ENCODE measurements around the gene C1QTNF1.

C1QTNF1 gene

GRCh38 chr17:79085921-79086551 lies 62.1 kb downstream of the C1QTNF1 start:
- no peak for TF ChIP-seq CTCF (IDR thresholded peaks at IDR 0.05; ENCODE audit: control extremely low read depth, extremely low read depth, low read depth, missing control alignments)
- POLR2A ChIA-PET = interaction anchor here (1.4 kb wide), 1 partner anchor 12 kb away, joined by 5 read pairs; the partner anchor contains the start of gene ENGASE
- CTCF ChIA-PET = interaction anchor here (1.0 to 8.7 kb wide), 6 partner anchors 21 to 315 kb away, joined by 3 to 204 read pairs (median 6); no protein-coding TSS in a partner anchor

GRCh38 chr17:79086609-79087427 lies 62.8 kb downstream of the C1QTNF1 start:
- TF ChIP-seq CTCF (IDR thresholded peaks at IDR 0.05; ENCODE audit: control extremely low read depth, extremely low read depth, low read depth, missing control alignments) = no peak
- ChIA-PET CTCF (interaction anchor here (0.8 to 8.7 kb wide), 21 partner anchors 9 to 610 kb away, joined by 3 to 204 read pairs (median 4); partner anchors contain the start of gene ENGASE), POLR2A (interaction anchor here (1.4 kb wide), 1 partner anchor 12 kb away, joined by 5 read pairs; the partner anchor contains the start of gene ENGASE)
- DNase-seq (ENCODE audit: extremely low spot score) = no peak

More at GRCh38 chr17:79085921-79086551, 62.1 kb downstream of the C1QTNF1 start:
- DNase-seq (ENCODE audit: extremely low spot score) = no peak

GRCh38 chr17:79087428-79088143 lies 63.6 kb downstream of the C1QTNF1 start:
- peak; percentile 86 for TF ChIP-seq CTCF (IDR thresholded peaks at IDR 0.05; ENCODE audit: control extremely low read depth, extremely low read depth, low read depth, missing control alignments)
- CTCF ChIA-PET = interaction anchor here (0.8 to 8.7 kb wide), 28 partner anchors 10 to 621 kb away, joined by 3 to 204 read pairs (median 4); partner anchors contain the start of gene ENGASE
- POLR2A ChIA-PET = no interaction called here
- peak; percentile 85 for DNase-seq (ENCODE audit: extremely low spot score)

- POLR2A ChIA-PET = interaction anchor here (0.6 kb wide), 1 partner anchor 663 kb away, joined by 3 read pairs; no protein-coding TSS in a partner anchor
- no peak for DNase-seq (ENCODE audit: extremely low spot score)
- no peak for TF ChIP-seq CTCF (IDR thresholded peaks at IDR 0.05; ENCODE audit: control extremely low read depth, extremely low read depth, low read depth, missing control alignments)
- CTCF ChIA-PET = interaction anchor here (0.9 to 8.7 kb wide), 26 partner anchors 10 to 621 kb away, joined by 3 to 204 read pairs (median 4); partner anchors contain the start of gene ENGASE
Observed at GRCh38 chr17:79088247-79088996, 64.5 kb downstream of the C1QTNF1 start.

- no peak for TF ChIP-seq CTCF (IDR thresholded peaks at IDR 0.05; ENCODE audit: control extremely low read depth, extremely low read depth, low read depth, missing control alignments)
- ChIA-PET POLR2A (interaction anchor here (0.6 kb wide), 1 partner anchor 663 kb away, joined by 3 read pairs; no protein-coding TSS in a partner anchor), CTCF (interaction anchor here (1.2 to 8.7 kb wide), 10 partner anchors 14 to 316 kb away, joined by 3 to 204 read pairs (median 6); no protein-coding TSS in a partner anchor)
- DNase-seq (ENCODE audit: extremely low spot score) = no peak
Observed at GRCh38 chr17:79088997-79089328, 65.0 kb downstream of the C1QTNF1 start.
